Gastroesophageal sphincter (tissue), 4 donors: ENCODE results near the gene MYO1G. TPM values are rescaled to one million over a fixed set of nuclear protein-coding genes. Genes with fewer than 3 reads are reported as not detected.

Source experiments
- ATAC-seq: fragments of 150-250 bp; one replicate; pipeline ENCODE4 v1.9.1; 2016; ENCODE audit warnings: mild to moderate bottlenecking, moderate library complexity
- H3K27ac ChIP-seq, 4 donors: fragments of 200-600 bp; sonication (generic) in 3 of 4; 1 replicate in 3 of 4; 2 replicates in 1 of 4; pipeline ENCODE4 v1.5.1; 2016 to 2019
- H3K27me3 ChIP-seq: fragments of 200-600 bp; sonication (generic); one replicate; pipeline ENCODE4 v1.5.1; 2019
- H3K36me3 ChIP-seq, 2 donors: fragments of 200-600 bp; sonication (generic); one replicate each; pipeline ENCODE4 v1.5.1; 2019; ENCODE audit warnings: control low read depth in 1 of 2
- H3K4me1 ChIP-seq, 3 donors: fragments of 200-600 bp; sonication (generic); 1 replicate in 2 of 3; 2 replicates in 1 of 3; pipeline ENCODE4 v1.5.1; 2016 to 2019; ENCODE audit warnings: control low read depth in 2 of 3
- H3K4me3 ChIP-seq, 2 donors: fragments of 200-600 bp; sonication (generic); one replicate each; pipeline ENCODE4 v1.5.1; 2019; ENCODE audit warnings: mild to moderate bottlenecking in 1 of 2, moderate library complexity in 1 of 2
- H3K9me3 ChIP-seq, 3 donors: fragments of 200-600 bp; sonication (generic); one replicate each; pipeline ENCODE4 v1.5.1; 2017 to 2019; ENCODE audit warnings: control low read depth in 2 of 3
- EP300 ChIP-seq: sonication (generic); formaldehyde crosslinking; IDR thresholded peaks from one replicate; pipeline ENCODE4 v1.6.1; 2017; ENCODE audit warnings: antibody characterized with exemption, mild to moderate bottlenecking
- POLR2A ChIP-seq, 2 donors: fragments of 450-650 bp; IDR thresholded peaks; one replicate each; pipeline ENCODE4 v1.6.1; 2017; ENCODE audit warnings: antibody characterized with exemption in 2 of 2, mild to moderate bottlenecking in 2 of 2, moderate library complexity in 1 of 2
- POLR2AphosphoS5 ChIP-seq: sonication (generic); formaldehyde crosslinking; IDR thresholded peaks from one replicate; pipeline ENCODE4 v1.6.1; 2017; ENCODE audit warnings: antibody characterized with exemption
- WGBS, 2 donors: methylation state at CpG; one replicate each; pipeline ENCODE4 v1.1.5; 2018; ENCODE audit warnings: low coverage in 1 of 2; 5-methylcytosine and 5-hydroxymethylcytosine counted together
- total RNA-seq, 4 donors: library from RNA; depleted of rRNA; stranded (reverse); fragments of >200 nt; gene quantifications; one replicate each; pipeline ENCODE4 v1.1.0, GENCODE V29; 2016
- TF ChIP-seq, protein P1 (sequence below), 4 experiments: fragments of 200-600 bp in 2 of 4; fragments of 450-650 bp in 2 of 4; sonication (generic) in 1 of 4; IDR thresholded peaks; one replicate each; pipeline ENCODE4 v1.5.1; 2017 to 2019; ENCODE audit warnings: antibody characterized with exemption in 4 of 4, mild to moderate bottlenecking in 2 of 4, moderate library complexity in 2 of 4

The MYO1G gene
- total RNA-seq, 4 donors from 2014 or later, result 1.4 to 3.6 (median 2.0) TPM

DNA sequence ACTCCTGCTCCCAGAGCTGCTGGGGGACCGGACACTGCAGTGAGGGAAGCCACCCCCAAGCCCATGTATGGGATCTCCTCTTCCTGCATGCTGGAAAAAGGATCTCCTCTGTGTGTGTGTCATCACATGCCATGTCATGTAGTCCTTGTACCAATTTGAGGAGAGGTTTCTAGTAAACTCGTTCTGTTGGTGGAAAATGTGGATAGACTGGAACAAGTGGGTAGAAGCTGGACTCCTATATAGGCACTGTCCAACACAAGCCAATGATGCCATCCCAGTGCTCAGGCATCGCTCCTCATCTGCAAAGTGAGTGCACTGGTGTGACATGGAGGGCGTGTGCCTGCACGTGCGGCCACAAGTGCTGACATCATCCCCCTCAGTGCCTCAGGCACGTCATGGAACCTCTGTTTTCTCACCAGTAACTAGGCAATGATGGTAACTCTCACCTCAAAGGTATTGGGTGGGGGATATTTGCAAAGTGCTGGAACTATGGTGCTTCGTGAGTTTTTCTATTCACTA lies 19.3 kb downstream of the MYO1G start:
- no peak overlapping the region for H3K4me3 ChIP-seq
- ATAC-seq, result no peak
- peaks cover 0 to 17% (median 10%) of the 10 kb centered on the region in 3 donors for H3K4me1 ChIP-seq
- H3K9me3 ChIP-seq, result no peaks in the 10 kb centered on the region
- no peaks in the 10 kb centered on the region for H3K36me3 ChIP-seq
- no peak for TF ChIP-seq EP300
- TF ChIP-seq, protein P1, sequence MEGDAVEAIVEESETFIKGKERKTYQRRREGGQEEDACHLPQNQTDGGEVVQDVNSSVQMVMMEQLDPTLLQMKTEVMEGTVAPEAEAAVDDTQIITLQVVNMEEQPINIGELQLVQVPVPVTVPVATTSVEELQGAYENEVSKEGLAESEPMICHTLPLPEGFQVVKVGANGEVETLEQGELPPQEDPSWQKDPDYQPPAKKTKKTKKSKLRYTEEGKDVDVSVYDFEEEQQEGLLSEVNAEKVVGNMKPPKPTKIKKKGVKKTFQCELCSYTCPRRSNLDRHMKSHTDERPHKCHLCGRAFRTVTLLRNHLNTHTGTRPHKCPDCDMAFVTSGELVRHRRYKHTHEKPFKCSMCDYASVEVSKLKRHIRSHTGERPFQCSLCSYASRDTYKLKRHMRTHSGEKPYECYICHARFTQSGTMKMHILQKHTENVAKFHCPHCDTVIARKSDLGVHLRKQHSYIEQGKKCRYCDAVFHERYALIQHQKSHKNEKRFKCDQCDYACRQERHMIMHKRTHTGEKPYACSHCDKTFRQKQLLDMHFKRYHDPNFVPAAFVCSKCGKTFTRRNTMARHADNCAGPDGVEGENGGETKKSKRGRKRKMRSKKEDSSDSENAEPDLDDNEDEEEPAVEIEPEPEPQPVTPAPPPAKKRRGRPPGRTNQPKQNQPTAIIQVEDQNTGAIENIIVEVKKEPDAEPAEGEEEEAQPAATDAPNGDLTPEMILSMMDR (IDR thresholded peaks at IDR 0.05), result no peak
- no peak for TF ChIP-seq POLR2A (IDR thresholded peaks at IDR 0.05)
- TF ChIP-seq POLR2AphosphoS5, result no peak
- WGBS, 2 donors, result 55 to 57% methylated on average over 3 to 6 of the region's 8 CpGs
- no peak overlapping the region for H3K27ac ChIP-seq
- peaks cover 58% of the 10 kb centered on the region for H3K27me3 ChIP-seq

DNA sequence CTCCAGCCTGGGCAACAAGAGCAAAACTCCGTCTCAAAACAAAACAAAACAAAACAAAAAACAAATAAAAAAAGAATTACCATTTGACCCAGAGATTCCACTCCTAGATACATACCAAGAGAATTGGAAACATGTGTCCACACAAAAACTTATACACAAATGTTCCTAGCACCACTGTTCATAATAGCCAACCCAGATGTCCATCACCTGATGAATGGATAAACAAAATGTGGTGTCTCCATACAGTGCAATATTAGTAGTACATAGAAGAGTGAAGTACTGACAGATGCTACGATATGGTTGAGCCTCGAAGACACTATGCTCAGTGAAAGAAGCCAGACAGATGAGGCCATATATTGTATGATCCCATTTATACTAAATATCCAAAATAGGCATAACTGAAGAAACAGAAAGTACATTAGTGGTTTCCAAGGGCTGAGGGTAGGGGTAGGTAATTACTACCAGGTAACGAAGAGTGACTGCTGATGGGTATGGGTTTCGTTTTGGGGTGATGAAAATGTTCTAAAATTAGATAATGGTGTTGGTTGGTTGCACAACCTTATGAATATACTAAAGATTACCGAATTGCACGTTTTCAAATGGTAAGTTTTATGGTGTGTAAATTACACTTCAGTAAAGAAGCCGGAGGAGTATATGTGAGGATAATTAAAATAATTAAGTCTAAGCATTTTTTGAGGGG lies 20.0 kb downstream of the MYO1G start:
- 66 to 79% methylated on average over 6 to 8 of the region's 8 CpGs for WGBS, 2 donors
- TF ChIP-seq EP300, result no peak
- TF ChIP-seq, protein P1 (IDR thresholded peaks at IDR 0.05), result no peak
- no peak for TF ChIP-seq POLR2A (IDR thresholded peaks at IDR 0.05)
- no peak for TF ChIP-seq POLR2AphosphoS5
- H3K36me3 ChIP-seq, result no peaks in the 10 kb centered on the region
- no peaks in the 10 kb centered on the region for H3K9me3 ChIP-seq
- H3K4me1 ChIP-seq, result peaks cover 0 to 17% (median 10%) of the 10 kb centered on the region in 3 donors
- H3K27me3 ChIP-seq, result peaks cover 61% of the 10 kb centered on the region
- no peak overlapping the region for H3K27ac ChIP-seq
- no peak overlapping the region for H3K4me3 ChIP-seq
- no peak for ATAC-seq

DNA sequence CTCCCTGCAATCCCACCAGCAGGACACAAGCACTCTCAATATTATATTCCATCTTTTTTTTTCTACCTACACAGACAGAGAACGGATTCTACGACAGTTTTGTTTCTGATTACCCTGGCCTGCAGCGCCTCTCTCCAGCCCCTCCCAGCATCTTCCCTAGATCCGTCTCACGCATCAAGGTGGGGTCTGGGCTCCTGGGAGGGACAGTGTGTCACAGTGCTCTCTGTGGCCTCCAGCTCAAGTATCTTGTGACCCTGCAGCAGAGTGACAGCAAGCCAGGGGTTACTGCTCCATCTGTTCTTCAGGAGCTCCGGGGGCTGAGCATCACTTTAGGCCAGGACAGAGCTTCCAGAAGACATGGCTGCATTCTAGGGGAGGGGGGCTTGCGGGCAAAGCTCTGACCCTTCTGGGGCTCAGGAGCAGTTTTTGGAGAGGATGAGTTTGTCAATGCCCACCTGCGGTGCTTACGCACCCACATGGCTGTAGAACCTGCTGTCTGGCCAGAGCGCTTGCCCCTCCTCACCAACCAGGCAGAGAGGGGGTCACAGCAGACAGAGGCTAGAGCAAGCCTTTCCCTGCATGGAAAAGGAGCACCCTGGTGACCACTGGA lies 22.6 kb downstream of the MYO1G start:
- WGBS, 2 donors, result 74 to 92% methylated on average over 2 to 5 of the region's 10 CpGs
- Histone ChIP-seq H3K36me3 (no peaks in the 10 kb centered on the region), H3K4me3 (no peak overlapping the region), H3K27me3 (peaks cover 45% of the 10 kb centered on the region), H3K27ac (no peak overlapping the region), H3K4me1 (no peaks in the 10 kb centered on the region), H3K9me3 (no peaks in the 10 kb centered on the region)
- ATAC-seq, result no peak
- TF ChIP-seq POLR2AphosphoS5 (no peak), EP300 (no peak), POLR2A (IDR thresholded peaks at IDR 0.05) (no peak)
- TF ChIP-seq, protein P1 (IDR thresholded peaks at IDR 0.05), result no peak

DNA sequence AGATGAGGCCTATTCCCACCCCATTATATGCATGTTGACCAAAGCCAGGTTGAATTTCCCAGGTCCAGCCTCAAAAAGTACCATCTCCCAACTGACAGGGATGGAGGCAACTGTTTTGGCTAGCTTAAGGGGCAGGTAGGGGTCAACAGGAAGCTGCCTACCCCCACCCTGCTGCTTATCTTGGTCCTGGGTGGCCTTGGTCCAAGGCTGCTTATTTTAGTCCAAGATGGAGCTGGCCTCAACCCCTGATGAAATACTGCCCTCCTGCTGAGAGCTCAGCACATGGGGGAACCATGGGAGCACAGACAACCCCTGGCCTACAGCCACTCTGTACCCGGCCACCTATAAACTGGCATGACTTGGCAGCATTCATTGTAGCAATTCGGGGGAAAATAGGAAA lies 23.1 kb downstream of the MYO1G start:
- no peaks in the 10 kb centered on the region for H3K4me1 ChIP-seq
- 75 to 80% methylated on average over 1 to 2 of the region's 2 CpGs for WGBS, 2 donors
- ATAC-seq, result no peak

More for the DNA sequence above, 23.1 kb downstream of the MYO1G start:
- Histone ChIP-seq H3K36me3 (no peaks in the 10 kb centered on the region), H3K9me3 (no peaks in the 10 kb centered on the region), H3K4me3 (no peak overlapping the region), H3K27ac (no peak overlapping the region), H3K27me3 (peaks cover 45% of the 10 kb centered on the region)
- no peak for TF ChIP-seq POLR2A (IDR thresholded peaks at IDR 0.05)
- TF ChIP-seq POLR2AphosphoS5, result no peak
- TF ChIP-seq EP300, result no peak
- TF ChIP-seq, protein P1 (IDR thresholded peaks at IDR 0.05), result no peak
